GM21825 (cell line): Measurements from ENCODE around the gene PRKG1.

Experiments used
- ATAC-seq: cut with Tn5 transposase; IDR thresholded peaks from one replicate; pipeline ENCODE4 v1.9.1; 2021; ENCODE audit warnings: mild to moderate bottlenecking, moderate library complexity; ENCODE audit not compliant: unreplicated experiment

The PRKG1 gene

DNA sequence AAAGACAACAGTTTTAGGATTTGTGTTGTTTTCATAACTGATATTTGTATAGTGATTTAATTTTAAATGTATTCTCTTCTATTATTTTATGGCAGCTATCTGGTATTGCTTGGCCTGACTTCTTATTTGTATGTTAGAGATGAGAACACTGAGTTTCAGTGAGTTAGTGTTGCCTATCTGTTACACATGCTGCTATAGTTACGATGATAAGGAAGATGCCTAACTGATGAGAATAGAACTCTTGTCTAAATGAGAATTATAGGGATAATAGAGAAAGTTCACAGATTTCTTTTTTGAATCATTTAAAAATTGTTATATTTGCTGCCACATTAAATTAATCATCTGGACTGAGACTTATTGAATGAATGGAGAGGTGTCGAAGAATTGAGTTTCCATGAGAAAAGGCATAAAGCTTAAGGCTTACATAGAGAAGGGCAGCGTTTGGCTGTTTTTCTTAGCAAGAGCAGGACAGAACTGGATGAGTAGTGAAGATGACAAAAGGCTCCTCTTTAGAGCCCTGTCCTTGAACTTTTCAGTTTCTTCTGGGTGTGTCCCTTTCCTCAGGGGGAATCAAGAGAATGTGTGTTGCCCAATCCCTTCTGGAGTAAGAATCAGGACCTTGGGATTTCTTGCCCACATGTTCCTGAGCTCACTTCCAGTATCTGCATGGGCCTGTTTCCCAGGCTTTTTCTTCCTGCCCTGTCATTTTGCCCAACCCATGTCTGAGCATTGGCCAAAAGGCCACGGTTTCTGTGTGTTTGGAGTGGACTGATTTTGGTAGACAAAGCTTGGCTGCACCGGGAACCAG is 820.7 kb downstream of the PRKG1 start:
- ATAC-seq, result no peak

DNA sequence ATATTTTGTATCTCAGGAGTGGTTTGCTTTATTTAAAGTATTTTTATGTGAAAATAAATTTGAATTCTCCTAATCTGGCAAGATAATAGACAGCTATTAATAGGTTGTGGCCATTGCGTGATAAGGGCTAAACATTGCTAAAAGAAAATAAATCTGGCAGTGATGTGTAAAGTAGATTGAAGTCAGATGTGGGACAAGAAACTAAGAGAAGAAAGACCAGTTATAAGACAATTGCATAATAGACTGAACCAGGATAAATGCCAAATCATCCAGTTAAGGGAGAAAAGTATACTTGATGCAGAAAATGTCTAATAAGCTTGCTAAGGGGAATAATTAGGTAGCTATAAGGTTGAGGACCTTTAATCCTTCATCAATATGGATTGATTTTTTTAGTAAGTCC is 822.6 kb downstream of the PRKG1 start:
- ATAC-seq, result no peak

DNA sequence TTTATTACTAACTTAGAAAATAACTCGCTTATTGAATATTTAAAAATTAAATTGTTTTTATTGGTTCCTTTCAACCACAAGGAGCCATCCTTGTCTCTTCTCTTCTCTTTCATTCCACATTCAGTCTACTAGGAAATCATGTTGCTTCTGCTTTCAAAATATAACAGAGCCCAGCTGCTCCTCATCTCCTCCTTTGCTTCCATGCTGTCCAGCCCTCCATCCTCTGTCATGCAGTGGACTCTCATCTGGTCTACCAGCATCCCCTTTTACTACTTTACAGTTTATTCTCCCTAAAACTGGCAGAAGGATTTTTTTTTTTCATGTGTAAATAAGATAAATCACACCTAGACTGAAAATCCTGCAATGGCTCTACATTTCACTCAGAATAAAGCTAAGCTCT is 823.3 kb downstream of the PRKG1 start:
- ATAC-seq, result no peak

DNA sequence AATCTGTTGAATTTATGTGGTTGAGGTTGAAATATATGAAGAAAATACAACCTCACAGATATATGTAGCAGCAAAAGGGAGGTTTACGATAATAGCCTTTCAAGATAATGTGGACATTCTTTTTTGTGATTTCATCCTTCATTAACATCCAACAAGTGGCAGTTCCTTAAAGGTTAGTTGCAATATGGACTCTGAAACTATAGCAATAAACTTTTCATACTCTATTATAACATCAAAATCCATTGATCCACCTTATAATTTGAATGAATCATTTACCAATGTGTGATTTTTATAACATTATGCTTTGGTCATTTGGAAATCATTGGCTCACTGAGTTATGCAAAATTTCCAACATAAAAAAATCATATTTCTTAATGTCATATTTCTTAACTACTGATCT is 825.9 kb downstream of the PRKG1 start:
- ATAC-seq, result no peak

DNA sequence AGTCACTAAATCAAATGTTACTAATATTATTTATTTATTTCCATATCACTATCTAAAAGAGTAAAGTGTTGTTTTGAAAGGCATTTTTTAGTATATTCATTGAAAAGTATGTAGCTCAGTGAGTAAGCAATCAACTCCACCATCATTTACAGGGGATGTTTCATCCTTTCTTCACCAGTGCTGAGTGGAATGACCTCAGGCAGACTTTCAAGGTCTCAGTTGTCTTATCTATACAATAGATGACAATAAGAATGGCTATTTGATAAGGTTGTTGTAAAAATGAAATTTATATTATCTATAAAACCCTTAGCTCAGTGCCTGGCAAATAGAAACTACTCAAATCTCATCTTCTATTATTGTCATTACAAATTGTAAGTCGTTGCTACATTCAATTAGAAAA is 829.4 kb downstream of the PRKG1 start:
- no peak for ATAC-seq

DNA sequence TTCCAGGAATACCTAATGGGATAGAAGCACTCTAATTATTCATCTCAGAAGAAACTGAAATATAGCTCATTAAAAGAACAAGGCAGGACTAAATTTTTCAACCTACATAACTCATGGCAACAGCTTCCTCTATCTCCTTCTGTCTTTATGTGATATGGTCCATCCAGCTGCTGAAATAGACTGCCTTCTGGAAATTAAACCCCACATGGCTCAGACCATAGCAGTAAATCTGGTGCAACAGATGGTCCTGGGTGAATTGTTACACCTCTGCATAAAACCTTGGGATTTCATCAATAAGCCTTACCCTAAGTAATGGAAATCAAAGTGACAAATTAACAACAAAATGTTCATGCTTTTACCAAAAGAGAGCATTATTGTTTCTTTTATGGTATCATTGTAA is 830.7 kb downstream of the PRKG1 start:
- ATAC-seq, result no peak

DNA sequence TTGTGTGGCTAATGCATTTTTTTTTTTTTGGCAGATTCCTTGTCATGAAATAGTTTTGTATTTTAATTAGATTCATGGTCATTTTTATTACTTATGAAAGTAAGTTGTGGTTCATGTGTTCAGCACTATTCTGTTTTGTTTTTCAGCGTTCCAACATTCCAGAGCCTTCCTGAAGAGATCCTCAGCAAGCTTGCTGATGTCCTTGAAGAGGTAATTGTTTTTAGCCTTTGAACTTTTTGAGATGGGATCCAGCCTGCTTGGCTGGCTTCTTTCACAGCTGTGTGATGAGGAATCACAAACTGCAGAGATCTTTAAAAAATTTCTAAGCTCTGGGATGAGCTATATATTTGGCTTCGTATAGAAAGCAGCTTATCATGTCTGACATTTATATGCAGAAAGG is 833.1 kb downstream of the PRKG1 start:
- no peak for ATAC-seq

DNA sequence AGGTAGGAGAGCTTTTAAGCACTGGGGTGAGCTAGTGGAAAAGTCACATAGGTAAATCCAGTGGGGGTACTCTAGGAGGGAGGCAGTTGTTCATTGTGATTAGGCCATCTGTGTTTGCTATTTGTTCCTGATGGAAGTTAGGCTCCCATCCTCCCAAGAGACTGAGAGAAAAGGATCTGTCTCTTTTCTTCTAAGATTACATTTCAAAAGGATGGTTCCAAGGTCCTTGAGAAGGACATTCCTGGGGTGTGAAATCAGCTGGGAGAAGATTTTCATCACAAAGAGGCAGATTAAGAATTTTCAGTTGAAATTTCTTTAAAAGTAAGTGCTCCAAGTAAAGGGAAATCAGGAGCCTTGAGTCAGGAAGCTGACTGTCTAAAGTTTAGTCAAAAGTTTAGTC is 835.9 kb downstream of the PRKG1 start:
- ATAC-seq, result no peak

DNA sequence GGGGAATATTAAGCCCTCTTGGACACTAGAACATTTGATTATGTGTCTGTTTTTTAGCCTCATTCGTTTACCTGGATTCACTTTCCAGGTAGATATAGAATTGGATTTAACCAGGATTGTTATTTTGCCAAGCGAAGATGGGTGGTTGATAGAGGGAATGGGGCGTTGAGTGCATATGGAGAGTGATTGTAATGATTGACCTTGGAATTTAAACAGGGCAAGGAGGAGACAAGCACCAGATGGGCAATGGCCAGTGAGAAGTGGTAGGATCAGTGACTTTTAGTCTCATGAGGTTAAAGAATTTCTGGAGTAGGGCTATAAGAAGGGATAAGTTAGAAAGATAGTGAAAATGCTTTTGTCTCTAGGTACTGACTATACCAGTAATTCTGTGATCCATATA is 836.3 kb downstream of the PRKG1 start:
- ATAC-seq, result no peak

DNA sequence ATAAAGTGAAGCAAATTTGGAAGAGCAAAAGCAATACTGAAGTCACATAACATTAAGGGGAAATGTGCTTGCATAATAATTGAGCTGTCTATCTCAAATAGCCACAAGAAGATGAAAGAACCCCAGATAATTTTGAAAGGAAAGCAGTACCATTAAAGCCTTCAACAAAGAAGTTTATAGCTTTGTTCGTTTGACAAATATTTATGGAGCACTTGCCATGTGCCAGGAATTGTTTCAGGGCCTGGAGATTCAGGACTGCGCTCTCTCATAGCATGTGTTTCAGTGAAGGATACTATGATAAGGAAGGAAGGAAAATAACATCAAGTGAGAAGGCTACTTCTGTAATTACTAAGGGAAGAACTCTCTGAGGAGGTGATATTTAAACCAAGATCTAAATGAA is 837.4 kb downstream of the PRKG1 start:
- ATAC-seq, result no peak

DNA sequence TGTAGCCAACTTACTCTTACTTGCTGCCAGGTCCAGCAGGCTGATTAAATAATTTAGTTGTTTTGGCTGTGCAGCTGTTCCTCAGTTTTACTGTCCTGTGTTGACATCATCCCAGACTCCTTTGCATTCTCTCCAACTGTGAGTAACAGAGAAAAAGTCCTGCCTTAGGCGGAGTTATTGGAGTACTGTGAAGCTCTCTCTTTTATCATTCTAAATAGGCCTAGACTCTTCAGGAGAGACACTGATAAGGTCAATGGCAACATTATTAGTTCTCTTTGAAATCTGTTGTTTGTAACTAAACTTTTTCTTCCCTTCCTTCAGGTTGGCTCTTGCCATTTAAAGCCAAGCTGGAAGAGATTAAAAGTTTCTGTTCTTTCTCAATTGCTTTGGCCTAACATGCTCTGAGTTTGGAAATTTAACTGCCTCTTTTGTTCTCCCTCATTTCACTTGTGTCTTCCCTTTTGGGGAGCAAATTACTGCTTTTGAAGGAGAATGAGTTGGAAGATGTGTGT is 840.8 kb downstream of the PRKG1 start:
- no peak for ATAC-seq

DNA sequence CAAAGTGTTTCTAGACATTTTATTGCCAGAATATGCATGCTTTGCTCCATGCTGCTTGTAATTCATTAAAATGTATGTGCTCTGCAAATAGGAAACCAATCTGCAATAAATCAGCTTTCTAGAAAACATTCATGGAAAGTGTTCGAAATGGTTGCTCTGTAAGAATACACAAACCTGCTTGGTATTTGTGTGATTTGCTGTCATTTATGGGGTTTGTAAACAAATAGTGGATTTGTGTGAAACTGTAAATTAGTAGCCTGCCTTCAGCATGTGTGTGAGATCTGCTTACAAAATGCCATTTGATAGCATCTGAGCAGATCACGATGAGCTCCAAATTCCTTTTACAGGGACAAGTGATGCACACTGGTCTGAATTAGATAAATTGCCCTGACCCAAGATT is 844.2 kb downstream of the PRKG1 start:
- ATAC-seq, result no peak

DNA sequence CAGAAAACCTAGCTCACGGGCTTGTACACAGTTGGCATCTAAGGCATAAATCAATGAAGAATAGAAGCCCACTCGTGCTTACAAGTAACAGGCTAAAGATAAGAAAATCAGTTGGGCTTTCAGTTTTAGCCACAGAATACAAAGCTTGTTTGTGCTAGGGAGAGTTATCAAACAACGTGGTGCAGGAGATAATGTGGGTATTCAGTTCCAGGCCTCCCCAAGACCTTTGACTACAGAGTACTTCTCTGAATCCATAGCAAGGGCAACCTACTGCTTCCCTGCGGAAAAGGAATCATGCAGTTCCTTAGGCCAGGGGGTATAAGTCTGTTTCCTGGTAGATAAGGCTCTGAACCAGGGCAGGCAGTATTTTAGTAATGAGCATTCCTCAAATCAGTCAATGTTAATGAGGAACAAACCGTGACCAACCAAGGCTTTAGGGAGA is 844.6 kb downstream of the PRKG1 start:
- ATAC-seq, result no peak

DNA sequence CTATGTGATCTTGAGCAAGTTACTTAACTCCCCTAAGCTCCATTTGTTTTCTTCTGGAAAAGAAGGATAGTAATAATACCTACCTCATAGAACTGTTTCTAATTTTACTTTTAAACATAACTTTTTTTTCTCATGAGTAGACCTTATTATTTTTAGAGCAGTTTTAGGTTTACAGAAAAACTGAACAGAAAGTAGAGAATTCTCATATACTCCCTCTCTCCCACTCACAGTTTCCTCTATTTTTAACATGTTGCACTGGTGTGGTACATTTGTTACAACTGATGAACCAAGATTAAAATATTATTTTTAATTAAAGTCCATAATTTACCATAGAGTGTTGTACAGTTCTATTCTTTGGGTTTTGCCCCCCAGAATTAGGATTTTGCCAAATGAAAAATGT is 846.4 kb downstream of the PRKG1 start:
- ATAC-seq, result no peak

DNA sequence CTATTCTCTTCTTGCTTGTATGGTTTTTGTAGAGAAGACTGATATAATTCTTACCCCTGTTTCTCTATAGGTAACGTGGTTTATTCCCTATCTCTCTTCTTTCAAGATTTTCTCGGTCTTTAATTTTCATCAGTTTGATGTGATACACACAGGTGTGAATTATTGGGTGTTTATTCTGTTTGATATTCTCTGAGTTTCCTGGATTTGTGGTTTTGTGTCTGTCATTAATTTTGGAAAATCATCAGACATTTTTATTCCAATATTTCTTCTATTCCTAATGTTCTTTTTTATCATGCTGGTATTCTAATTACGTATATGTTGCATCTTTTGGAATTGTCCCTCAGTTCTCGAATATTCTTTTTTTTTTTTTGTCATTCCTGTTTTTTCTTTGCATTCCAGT is 850.1 kb downstream of the PRKG1 start:
- ATAC-seq, result no peak

DNA sequence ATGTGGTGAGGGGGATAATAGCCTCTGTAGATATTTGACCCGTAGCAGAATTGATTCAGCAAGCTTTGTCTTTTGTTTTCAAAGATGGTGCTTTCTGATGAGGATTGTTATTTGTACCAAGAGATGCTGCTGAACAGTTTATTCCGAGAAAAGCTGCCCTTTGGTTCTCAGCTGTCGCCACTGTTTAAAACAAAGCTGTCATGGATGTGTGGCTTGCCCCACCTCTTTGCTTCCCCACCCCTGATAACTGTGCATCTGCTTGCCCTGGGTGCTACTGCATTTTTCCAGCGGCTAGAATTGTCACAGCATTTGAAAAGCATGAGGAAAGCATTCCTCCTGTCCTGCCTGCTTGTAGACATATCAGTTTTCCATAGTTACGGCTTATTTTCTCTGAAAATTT is 852.0 kb downstream of the PRKG1 start:
- ATAC-seq, result no peak

DNA sequence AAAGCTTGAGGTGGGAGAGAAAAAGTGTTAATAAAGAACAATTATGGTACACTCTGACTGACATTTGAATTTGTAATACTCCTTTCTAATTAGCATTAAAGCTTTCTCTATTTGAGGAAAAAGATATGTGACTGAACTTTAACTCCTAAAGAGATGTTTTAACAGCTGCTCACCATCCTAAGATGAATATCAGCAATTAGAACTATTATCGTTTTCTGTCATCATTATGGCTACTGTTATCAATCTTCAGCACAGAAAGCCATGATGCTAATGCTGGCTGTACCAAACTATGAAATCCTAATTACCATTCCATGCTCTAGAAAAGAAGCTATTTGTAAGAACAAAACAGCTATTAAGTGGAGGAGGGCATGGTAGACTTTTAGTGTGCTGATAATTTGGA is 853.9 kb downstream of the PRKG1 start:
- ATAC-seq, result no peak

DNA sequence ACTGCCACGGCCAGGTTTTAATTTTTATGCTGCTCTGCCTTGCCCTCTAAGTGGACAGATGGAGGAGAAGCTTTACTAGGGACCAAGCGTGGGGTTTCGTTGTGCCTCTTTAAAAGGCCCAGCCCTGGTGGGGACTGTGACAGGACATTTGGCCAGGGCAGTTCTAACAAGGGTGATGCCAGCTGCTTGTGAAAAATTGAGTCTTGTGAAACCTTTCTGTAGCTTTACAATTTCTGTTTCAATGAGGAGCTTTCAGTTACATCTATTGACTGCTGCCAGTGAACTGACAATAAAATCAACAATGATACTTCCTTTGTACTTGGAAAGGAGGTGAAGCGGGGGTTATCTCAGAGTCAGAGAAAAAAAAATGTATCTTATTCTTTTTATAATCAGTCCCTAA is 858.2 kb downstream of the PRKG1 start:
- no peak for ATAC-seq

DNA sequence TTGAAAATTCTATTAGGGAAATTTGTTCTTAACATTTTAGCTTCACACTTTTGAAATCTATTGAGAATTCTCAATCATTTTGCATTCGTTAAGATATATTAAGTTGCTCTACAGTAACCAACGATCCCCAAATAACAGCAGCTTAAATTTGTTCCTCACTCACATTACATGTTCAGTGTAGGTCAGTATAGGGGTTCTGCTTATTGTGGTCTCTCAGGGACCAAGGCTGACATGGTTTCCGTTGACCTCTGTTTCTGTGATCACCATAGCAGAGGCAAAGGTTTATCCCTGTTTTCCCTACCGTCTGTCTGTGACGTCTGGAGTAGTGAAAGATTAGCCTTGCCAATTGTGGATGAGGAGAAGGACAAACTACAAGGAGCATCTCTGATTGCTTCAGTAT is 860.1 kb downstream of the PRKG1 start:
- ATAC-seq, result no peak

DNA sequence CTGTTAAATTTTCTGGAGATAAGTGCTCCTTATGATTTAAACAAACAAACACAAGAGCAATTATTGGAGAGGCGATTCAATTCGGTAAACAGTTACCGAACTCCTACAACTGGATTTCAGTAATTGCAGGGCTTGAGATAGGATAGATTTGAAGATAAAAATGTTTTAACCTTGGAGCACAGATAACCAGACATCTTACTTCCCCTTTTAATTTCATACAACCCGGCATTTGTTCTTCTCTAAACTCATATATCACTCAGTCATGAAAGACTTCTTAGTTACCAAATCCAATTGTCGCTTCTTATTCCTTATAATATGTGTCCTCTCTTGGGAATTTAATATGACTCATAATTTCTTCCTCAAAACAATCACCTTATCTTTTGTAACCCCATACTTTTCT is 861.1 kb downstream of the PRKG1 start:
- ATAC-seq, result no peak

DNA sequence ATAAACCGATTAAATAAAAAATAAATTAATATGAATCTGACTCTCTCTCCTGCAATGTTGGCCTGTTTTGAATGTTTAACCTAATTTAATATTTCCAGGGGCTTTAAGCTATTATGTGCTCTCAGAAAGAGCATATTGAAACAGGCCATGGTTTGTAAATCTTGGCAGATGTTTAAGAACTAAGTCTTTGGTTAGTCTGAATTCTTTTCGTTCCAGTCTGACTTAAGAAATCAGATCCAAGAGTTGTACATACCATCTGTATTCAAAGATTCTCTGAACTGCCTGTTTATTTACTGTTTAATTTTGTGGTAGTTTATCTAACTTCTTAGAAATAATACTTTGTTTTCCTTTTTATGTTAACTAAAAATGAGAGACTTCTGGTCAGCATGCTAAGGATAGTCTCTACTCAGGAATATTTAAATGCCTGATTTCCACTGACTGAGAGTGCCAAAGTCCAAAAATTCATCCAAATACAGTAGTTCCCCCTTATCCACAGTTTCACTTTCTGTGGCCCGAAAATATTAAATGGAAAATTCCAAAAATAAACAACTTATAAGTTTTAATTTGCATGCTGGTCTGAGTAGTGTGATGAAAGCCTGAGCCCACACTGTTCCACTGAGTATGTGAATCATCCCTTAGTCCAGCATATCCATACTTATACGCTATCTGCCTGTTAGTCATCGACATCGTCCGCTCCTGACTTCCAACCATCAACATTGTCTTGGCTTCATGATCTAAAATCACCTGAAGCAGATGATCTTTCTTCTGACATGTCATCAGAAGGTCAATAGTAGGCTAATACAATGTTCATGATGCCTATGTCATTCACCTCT is 863.2 kb downstream of the PRKG1 start:
- no peak for ATAC-seq

DNA sequence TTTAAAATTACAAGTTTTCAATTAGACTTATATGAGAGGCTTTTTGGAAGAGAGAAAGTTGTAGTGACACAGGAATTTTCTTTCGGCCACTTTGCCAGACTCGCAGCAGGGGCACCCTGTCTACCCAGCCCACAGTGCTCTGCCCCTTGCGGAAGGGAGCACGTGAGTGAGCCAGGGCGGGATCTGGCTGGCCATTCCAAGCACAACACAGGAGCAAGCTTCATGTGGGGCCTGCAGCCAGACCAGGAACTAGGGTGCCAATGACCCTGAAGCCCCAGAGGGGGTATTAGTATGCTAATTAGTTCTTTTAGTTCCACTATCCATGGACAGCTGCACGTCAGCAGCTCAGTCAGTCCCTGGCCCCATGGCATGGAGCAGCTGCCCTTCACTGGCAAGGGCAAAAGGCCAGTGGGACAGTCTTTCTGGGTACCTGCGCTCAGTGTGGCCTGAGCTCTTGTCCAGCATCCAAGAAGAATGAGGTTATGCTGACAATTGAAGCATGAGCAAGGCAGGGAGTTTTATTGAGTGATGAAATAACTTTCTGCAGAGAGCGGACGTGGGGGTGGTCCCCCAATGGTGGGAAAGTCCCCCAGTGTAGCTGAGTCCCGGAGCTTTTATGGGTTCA is 876.2 kb downstream of the PRKG1 start:
- no peak for ATAC-seq
